Measurements from ENCODE around the gene PPFIA3. TPM values are rescaled to one million over a fixed set of nuclear protein-coding genes. Genes with fewer than 3 reads are reported as not detected.

Gene PPFIA3
- total and polyA plus RNA-seq, 2 of the 4 experiments (the other 2 are of a cell fraction) = 0.90 to 2.4 TPM

- no peaks in the 10 kb centered on the region for H3K36me3 ChIP-seq (ENCODE audit: control insufficient read depth, insufficient read depth, low read length)
- in situ Hi-C loops (cut with MboI; ENCODE audit: low sequenced_read_pairs) (no loop called here), dilution Hi-C loops (cut with HindIII; ENCODE audit: low sequenced_read_pairs, unreplicated experiment) (no loop called here), intact Hi-C loops (cut with micrococcal nuclease) (no loop called here)
- no peaks in the 10 kb centered on the region for H3K9me3 ChIP-seq (ENCODE audit: control insufficient read depth, insufficient read depth, low read length)
- TF ChIP-seq BHLHE40 (IDR thresholded peaks at IDR 0.05; ENCODE audit: low read depth, low read length) = no peak
- no peak for TF ChIP-seq NFE2L2 (IDR thresholded peaks at IDR 0.05; ENCODE audit: low read depth, low read length)
- TF ChIP-seq POLR2A (IDR thresholded peaks at IDR 0.05; ENCODE audit: low read depth, low read length) = no peak
- TF ChIP-seq MAZ (IDR thresholded peaks at IDR 0.05; ENCODE audit: borderline replicate concordance, low read depth, low read length) = no peak
- TF ChIP-seq CEBPB (IDR thresholded peaks at IDR 0.05; ENCODE audit: low read depth, low read length) = no peak
- TF ChIP-seq USF2 (IDR thresholded peaks at IDR 0.05; ENCODE audit: low read depth, low read length) = no peak
- H4K91ac ChIP-seq (ENCODE audit: insufficient read depth, low read depth, low read length) = no peak overlapping the region
- ATAC-seq (ENCODE audit: low read depth) (no peak), DNase-seq (no peak)
- H2BK15ac ChIP-seq (ENCODE audit: low read depth, low read length) = no peak overlapping the region
- POLR2A ChIA-PET (ENCODE audit: unreplicated experiment) = no interaction called here
- 100% methylated on average over 2 of the region's 6 CpGs; no CpG with 5 or more reads in 1 of the 2 experiments for WGBS, 2 experiments (ENCODE audit: extremely low coverage in 2 of 2, insufficient read length in 1 of 2)
- no peak overlapping the region for H3K56ac ChIP-seq (ENCODE audit: extremely low read depth, insufficient read depth, low read length)
- no TSS peak for BruUV-seq (replicated peaks)
- H4K8ac ChIP-seq (ENCODE audit: low read depth in 2 of 2, low read length in 2 of 2) = no peak overlapping the region
- H3K27me3 ChIP-seq (ENCODE audit: control insufficient read depth, insufficient read depth, low read length) = peaks cover 8% of the 10 kb centered on the region; the same call in 1 of the 2 replicates
- H2BK5ac ChIP-seq (ENCODE audit: low read depth, low read length, poor library complexity, severe bottlenecking) = no peak overlapping the region
- CTCF ChIA-PET = no interaction called here
- H2AK5ac ChIP-seq (ENCODE audit: low read depth, low read length) = no peak overlapping the region
- peaks cover 8 to 19% of the 10 kb centered on the region in 2 experiments; a peak in 3 of 4 replicates for H3K79me1 ChIP-seq (ENCODE audit: low read depth in 1 of 2, low read length in 2 of 2)
- H2BK20ac ChIP-seq (ENCODE audit: low read depth, low read length) = no peak overlapping the region
- no peak overlapping the region for H2AK9ac ChIP-seq (replicated peaks; ENCODE audit: low read depth, low read length, poor library complexity)
- no peaks in the 10 kb centered on the region for H4K20me1 ChIP-seq (ENCODE audit: insufficient read depth, low read length)
- H3K4me3 ChIP-seq (ENCODE audit: insufficient read depth, low read depth, low read length) = no peak overlapping the region
- peaks cover 2% of the 10 kb centered on the region; the same call in 1 of the 2 replicates for H3K4me1 ChIP-seq (ENCODE audit: control insufficient read depth, insufficient read depth, low read length)
- H3K9ac ChIP-seq (ENCODE audit: low read depth, low read length) = no peak overlapping the region
- H3K4me2 ChIP-seq (ENCODE audit: low read depth, low read length) = no peak overlapping the region
- no peak overlapping the region for H2AFZ ChIP-seq (replicated peaks; ENCODE audit: low read length, poor library complexity)
- H3K27ac ChIP-seq (ENCODE audit: insufficient read depth, low read length) = no peak overlapping the region
- H3K23ac ChIP-seq (ENCODE audit: low read depth, low read length) = no peak overlapping the region
- H3K4ac ChIP-seq (ENCODE audit: low read depth, low read length) = no peak overlapping the region
- no peak overlapping the region for H2BK120ac ChIP-seq (ENCODE audit: low read depth, low read length)
- H4K5ac ChIP-seq (ENCODE audit: low read depth, low read length) = no peak overlapping the region
- H3K9me1 ChIP-seq (ENCODE audit: insufficient read depth, low read length) = peaks cover 5% of the 10 kb centered on the region; the same call in 1 of the 2 replicates
- H3K18ac ChIP-seq (ENCODE audit: low read depth, low read length) = no peak overlapping the region
- no peak overlapping the region for H3K14ac ChIP-seq (replicated peaks; ENCODE audit: low read depth, low read length)
Measured at GRCh38 chr19:49154279-49154678, 34.9 kb downstream of the PPFIA3 start.
